ENCODE results near the gene CABLES1.

GRCh38 chr18:23247331-23247730 is 112.0 kb downstream of the CABLES1 start:
- TF ChIP-seq, protein P1, sequence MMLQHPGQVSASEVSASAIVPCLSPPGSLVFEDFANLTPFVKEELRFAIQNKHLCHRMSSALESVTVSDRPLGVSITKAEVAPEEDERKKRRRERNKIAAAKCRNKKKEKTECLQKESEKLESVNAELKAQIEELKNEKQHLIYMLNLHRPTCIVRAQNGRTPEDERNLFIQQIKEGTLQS (IDR thresholded peaks at IDR 0.05; ENCODE audit: insufficient read depth, low read depth, low read length): no peak
- no peak for TF ChIP-seq GABPA (IDR thresholded peaks at IDR 0.05; ENCODE audit: borderline replicate concordance, insufficient read depth, low read length)
- TF ChIP-seq POLR2A (IDR thresholded peaks at IDR 0.05; ENCODE audit: control extremely low read depth in 1 of 2, low read depth in 2 of 2, low read length in 2 of 2): no peak
- no peak for TF ChIP-seq CTCF (IDR thresholded peaks at IDR 0.05; ENCODE audit: control extremely low read depth in 1 of 3, insufficient read depth in 1 of 3, low read depth in 1 of 3, low read length in 3 of 3)
